H9 (cell line): ENCODE results near the gene ADSS1. TPM values are rescaled to one million over a fixed set of nuclear protein-coding genes. Genes with fewer than 3 reads are reported as not detected.

Experiments
- DNase-seq: peaks from one replicate; pipeline ENCODE4 v3.0.0-alpha.2; 2017
- H2AFZ ChIP-seq: one replicate; pipeline ENCODE4 v1.6.1; 2013; ENCODE audit warnings: mild to moderate bottlenecking, low read length, control low read depth, moderate library complexity
- H2AK5ac ChIP-seq: 2 replicates; pipeline ENCODE4 v1.6.1; 2013; ENCODE audit warnings: low read length, control low read depth, mixed read lengths; ENCODE audit not compliant: insufficient read length
- H2BK120ac ChIP-seq: one replicate; pipeline ENCODE4 v1.6.1; 2013; ENCODE audit warnings: low read depth, mild to moderate bottlenecking, low read length, control low read depth, inconsistent platforms; ENCODE audit not compliant: poor library complexity, severe bottlenecking
- H2BK12ac ChIP-seq: 2 replicates; pipeline ENCODE4 v1.6.1; 2013; ENCODE audit warnings: low read length, control low read depth, mixed read lengths, low read depth; ENCODE audit not compliant: insufficient read length
- H2BK15ac ChIP-seq: 2 replicates; pipeline ENCODE4 v1.6.1; 2013; ENCODE audit warnings: low read depth, low read length, control low read depth
- H2BK20ac ChIP-seq: one replicate; pipeline ENCODE4 v1.6.1; 2013; ENCODE audit warnings: low read depth, mild to moderate bottlenecking, low read length, control low read depth, inconsistent platforms; ENCODE audit not compliant: poor library complexity, severe bottlenecking
- H2BK5ac ChIP-seq: 2 replicates; pipeline ENCODE4 v1.6.1; 2013; ENCODE audit warnings: low read length, control low read depth, mixed read lengths; ENCODE audit not compliant: insufficient read length
- H3K14ac ChIP-seq: 2 replicates; pipeline ENCODE4 v1.6.1; 2013; ENCODE audit warnings: low read length, control low read depth; ENCODE audit not compliant: insufficient read depth
- H3K18ac ChIP-seq: 2 replicates; pipeline ENCODE4 v1.6.1; 2013; ENCODE audit warnings: low read depth, mild to moderate bottlenecking, mixed read lengths, low read length, control low read depth; ENCODE audit not compliant: insufficient read length
- H3K23ac ChIP-seq: 2 replicates; pipeline ENCODE4 v1.6.1; 2013; ENCODE audit warnings: low read length, control low read depth, mixed read lengths, low read depth; ENCODE audit not compliant: insufficient read length
- H3K23me2 ChIP-seq: 2 replicates; pipeline ENCODE4 v1.6.1; 2013; ENCODE audit warnings: low read depth, mild to moderate bottlenecking, mixed read lengths, low read length, control low read depth; ENCODE audit not compliant: insufficient read length, poor library complexity, severe bottlenecking
- H3K27ac ChIP-seq: 2 replicates; pipeline ENCODE4 v1.5.1; 2013; ENCODE audit warnings: low read length, control low read depth, mixed read lengths, low read depth; ENCODE audit not compliant: insufficient read length
- H3K27me3 ChIP-seq: 2 replicates; pipeline ENCODE4 v1.6.1; 2013; ENCODE audit warnings: low read length, control low read depth, inconsistent platforms; ENCODE audit not compliant: insufficient read depth
- H3K4ac ChIP-seq: 2 replicates; pipeline ENCODE4 v1.6.1; 2013; ENCODE audit warnings: low read depth, mild to moderate bottlenecking, control low read depth, inconsistent platforms, low read length, moderate library complexity
- H3K4me1 ChIP-seq: 2 replicates; pipeline ENCODE4 v1.6.1; 2013; ENCODE audit warnings: low read length, control low read depth, inconsistent platforms; ENCODE audit not compliant: insufficient read depth
- H3K4me2 ChIP-seq: 2 replicates; pipeline ENCODE4 v1.6.1; 2013; ENCODE audit warnings: low read length, control low read depth, mixed read lengths; ENCODE audit not compliant: insufficient read length, insufficient read depth
- H3K56ac ChIP-seq: 2 replicates; pipeline ENCODE4 v1.6.1; 2013; ENCODE audit warnings: low read depth, mild to moderate bottlenecking, mixed read lengths, low read length, control low read depth; ENCODE audit not compliant: insufficient read length
- H3K79me1 ChIP-seq: 2 replicates; pipeline ENCODE4 v1.6.1; 2013; ENCODE audit warnings: low read depth, mild to moderate bottlenecking, moderate library complexity, low read length, control low read depth, inconsistent platforms; ENCODE audit not compliant: insufficient read depth, poor library complexity, severe bottlenecking
- H3K79me2 ChIP-seq: 2 replicates; pipeline ENCODE4 v1.6.1; 2013; ENCODE audit warnings: low read length, control low read depth, inconsistent platforms; ENCODE audit not compliant: insufficient read depth
- H3K9ac ChIP-seq: 2 replicates; pipeline ENCODE4 v1.6.1; 2013; ENCODE audit warnings: low read length, control low read depth, mixed read lengths; ENCODE audit not compliant: insufficient read length; ENCODE audit errors: extremely low read depth
- H3K9me3 ChIP-seq: one replicate; pipeline ENCODE4 v1.6.1; 2013; ENCODE audit warnings: low read depth, low read length, inconsistent platforms; ENCODE audit not compliant: control insufficient read depth
- H3T11ph ChIP-seq: one replicate; pipeline ENCODE4 v1.6.1; 2013; ENCODE audit warnings: mild to moderate bottlenecking, low read length, control low read depth, inconsistent platforms
- H4K20me1 ChIP-seq: one replicate; pipeline ENCODE4 v1.6.1; 2013; ENCODE audit not compliant: control insufficient read depth, insufficient read length, insufficient read depth
- H4K5ac ChIP-seq: 2 replicates; pipeline ENCODE4 v1.6.1; 2013; ENCODE audit warnings: low read depth, mild to moderate bottlenecking, mixed read lengths, low read length, control low read depth; ENCODE audit not compliant: insufficient read length
- H4K8ac ChIP-seq: replicated peaks from 2 replicates; pipeline ENCODE4 v1.6.1; 2013; ENCODE audit warnings: low read length, control low read depth, mixed read lengths, low read depth; ENCODE audit not compliant: insufficient read length
- H4K91ac ChIP-seq: 2 replicates; pipeline ENCODE4 v1.6.1; 2013; ENCODE audit warnings: low read depth, mild to moderate bottlenecking, moderate library complexity, mixed read lengths, low read length, control low read depth; ENCODE audit not compliant: insufficient read length
- H3K27ac Mint-ChIP-seq, 3 experiments: 2 replicates in 2 of 3; 3 replicates in 1 of 3; pipeline ENCODE4 v1.8.0; 2020 to 2021; ENCODE audit warnings: mixed read lengths in 3 of 3, mild to moderate bottlenecking in 1 of 3, moderate library complexity in 1 of 3
- H3K27me3 Mint-ChIP-seq: 2 replicates; pipeline ENCODE4 v1.8.0; 2021; ENCODE audit warnings: low read depth, mild to moderate bottlenecking, moderate library complexity, mixed read lengths
- H3K36me3 Mint-ChIP-seq, 3 experiments: 2 replicates in 2 of 3; 3 replicates in 1 of 3; pipeline ENCODE4 v1.8.0; 2020 to 2021; ENCODE audit warnings: low read depth in 3 of 3, mixed read lengths in 3 of 3; ENCODE audit not compliant: insufficient read depth in 1 of 3
- H3K4me1 Mint-ChIP-seq, 2 experiments: 2 replicates each; pipeline ENCODE4 v1.8.0; 2020; ENCODE audit warnings: mixed read lengths in 2 of 2
- H3K4me3 Mint-ChIP-seq, 2 experiments: 2 replicates in 1 of 2; 3 replicates in 1 of 2; pipeline ENCODE4 v1.8.0; 2020 to 2021; ENCODE audit warnings: mild to moderate bottlenecking in 2 of 2, mixed read lengths in 2 of 2, moderate library complexity in 1 of 2
- H3K9me3 Mint-ChIP-seq, 2 experiments: 2 replicates in 1 of 2; 3 replicates in 1 of 2; pipeline ENCODE4 v1.8.0; 2020; ENCODE audit warnings: mild to moderate bottlenecking in 2 of 2, mixed read lengths in 2 of 2, moderate library complexity in 1 of 2
- WGBS: extraction: QIAGEN DNeasy Blood & Tissue Kit; methylation state at CpG from one replicate; pipeline ENCODE4 v1.1.7; 2013; ENCODE audit warnings: missing lambda C conversion rate, low lambda C conversion rate, mixed read lengths; ENCODE audit not compliant: insufficient read length; ENCODE audit errors: extremely low coverage; 5-methylcytosine and 5-hydroxymethylcytosine counted together
- total RNA-seq: library from RNA; stranded (reverse); gene quantifications from 2 replicates; pipeline ENCODE4 v1.2.1, GENCODE V29; 2021
- TF ChIP-seq, protein P1 (sequence below): fragments of 200-600 bp; sonication (generic); conservative IDR thresholded peaks from 3 replicates; pipeline ENCODE4 v1.8.0; 2021; ENCODE audit warnings: antibody characterized with exemption, mild to moderate bottlenecking

Gene ADSS1
- total RNA-seq, 1 experiment from 2014 or later, result 8.5 TPM

DNA sequence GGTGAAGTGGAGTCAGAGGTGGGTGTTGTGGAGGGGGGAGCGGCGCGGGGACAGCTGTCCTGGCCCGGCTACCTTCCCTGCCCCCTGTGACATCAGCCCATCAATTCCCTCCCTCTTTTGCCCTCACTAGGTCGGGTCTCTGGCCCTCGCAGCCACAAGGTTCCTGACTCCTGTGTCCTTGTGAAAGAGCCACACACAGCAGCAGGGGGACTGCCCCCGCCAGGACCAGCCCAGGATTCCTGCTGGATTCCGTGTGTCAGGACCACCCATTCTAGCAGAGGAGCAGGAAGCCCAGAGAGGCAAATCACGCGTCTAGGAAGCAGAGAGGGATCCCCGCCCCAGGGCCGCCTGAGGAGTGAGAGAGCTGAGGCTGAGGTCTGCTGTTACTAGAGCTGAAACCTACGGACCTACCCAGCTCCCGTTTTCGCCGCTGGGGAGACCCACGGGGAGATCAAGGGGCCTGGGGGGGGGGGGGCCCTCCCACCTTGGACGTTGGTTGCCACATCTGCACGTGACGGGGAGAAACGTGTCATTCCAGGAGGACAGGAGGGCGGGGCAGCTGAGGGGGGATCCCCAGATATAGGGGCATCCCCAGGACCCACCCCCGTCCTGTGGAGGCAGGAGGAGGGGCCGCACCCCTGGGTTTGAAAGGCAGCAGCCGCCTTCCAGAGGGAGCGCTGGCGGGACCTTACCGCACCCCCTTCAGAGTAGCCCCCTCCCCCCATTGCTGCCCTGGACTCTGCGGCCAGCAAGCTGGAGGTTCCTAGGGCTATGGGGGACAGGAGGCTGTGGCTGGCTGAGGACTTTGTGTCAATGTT is 47.1 kb upstream of the ADSS1 start:
- TF ChIP-seq, protein P1, sequence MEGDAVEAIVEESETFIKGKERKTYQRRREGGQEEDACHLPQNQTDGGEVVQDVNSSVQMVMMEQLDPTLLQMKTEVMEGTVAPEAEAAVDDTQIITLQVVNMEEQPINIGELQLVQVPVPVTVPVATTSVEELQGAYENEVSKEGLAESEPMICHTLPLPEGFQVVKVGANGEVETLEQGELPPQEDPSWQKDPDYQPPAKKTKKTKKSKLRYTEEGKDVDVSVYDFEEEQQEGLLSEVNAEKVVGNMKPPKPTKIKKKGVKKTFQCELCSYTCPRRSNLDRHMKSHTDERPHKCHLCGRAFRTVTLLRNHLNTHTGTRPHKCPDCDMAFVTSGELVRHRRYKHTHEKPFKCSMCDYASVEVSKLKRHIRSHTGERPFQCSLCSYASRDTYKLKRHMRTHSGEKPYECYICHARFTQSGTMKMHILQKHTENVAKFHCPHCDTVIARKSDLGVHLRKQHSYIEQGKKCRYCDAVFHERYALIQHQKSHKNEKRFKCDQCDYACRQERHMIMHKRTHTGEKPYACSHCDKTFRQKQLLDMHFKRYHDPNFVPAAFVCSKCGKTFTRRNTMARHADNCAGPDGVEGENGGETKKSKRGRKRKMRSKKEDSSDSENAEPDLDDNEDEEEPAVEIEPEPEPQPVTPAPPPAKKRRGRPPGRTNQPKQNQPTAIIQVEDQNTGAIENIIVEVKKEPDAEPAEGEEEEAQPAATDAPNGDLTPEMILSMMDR, result no peak
- no peak overlapping the region for H4K5ac ChIP-seq
- no peak overlapping the region for H2BK20ac ChIP-seq
- H3K9me3 ChIP-seq, result no peaks in the 10 kb centered on the region
- DNase-seq, result no peak
- peak overlapping the region; percentile 53 for H3K4me2 ChIP-seq
- no peak overlapping the region for H2AFZ ChIP-seq
- H3K23ac ChIP-seq, result no peak overlapping the region
- Mint-ChIP-seq H3K36me3 (no peaks in the 10 kb centered on the region), H3K4me1 (peaks cover 46 to 47% of the 10 kb centered on the region in 2 experiments), H3K27me3 (peaks cover 11% of the 10 kb centered on the region), H3K9me3 (no peaks in the 10 kb centered on the region), H3K4me3 (peak overlapping the region; percentile 66 to 75), H3K27ac (peak overlapping the region in 2 of 3 experiments; percentile 78 to 83; a peak in 2 of 7 replicates)
- WGBS, result no CpG with 5 or more reads among the region's 29 CpGs
- no peak overlapping the region for H2BK12ac ChIP-seq
- H2BK120ac ChIP-seq, result no peak overlapping the region
- H3T11ph ChIP-seq, result no peak overlapping the region
- H3K56ac ChIP-seq, result no peak overlapping the region
- peak overlapping the region; percentile 92 for H3K14ac ChIP-seq
- H2BK5ac ChIP-seq, result no peak overlapping the region
- peaks cover 12% of the 10 kb centered on the region for H3K23me2 ChIP-seq
- no peaks in the 10 kb centered on the region for H4K20me1 ChIP-seq
- H3K4ac ChIP-seq, result no peak overlapping the region
- peak overlapping the region; percentile 93 for H3K18ac ChIP-seq
- H3K27me3 ChIP-seq, result no peaks in the 10 kb centered on the region
- H3K9ac ChIP-seq, result peak overlapping the region; percentile 44
- H3K27ac ChIP-seq, result no peak overlapping the region
- H4K91ac ChIP-seq, result peak overlapping the region; percentile 14
- H3K79me2 ChIP-seq, result no peaks in the 10 kb centered on the region
- no peak overlapping the region for H4K8ac ChIP-seq
- H3K4me1 ChIP-seq, result peaks cover 3% of the 10 kb centered on the region; the same call in 1 of the 2 replicates
- H3K79me1 ChIP-seq, result no peaks in the 10 kb centered on the region
- H2AK5ac ChIP-seq, result no peak overlapping the region
- no peak overlapping the region for H2BK15ac ChIP-seq
